ENCODE data around the gene KCNJ16.

GRCh38 chr17:70132505-70132904 is 57.5 kb downstream of the KCNJ16 start:
- no peak for TF ChIP-seq CTCF (conservative IDR thresholded peaks at IDR 0.05; ENCODE audit: low read depth, low read length)
- no peak for TF ChIP-seq EZH2phosphoT487 (IDR thresholded peaks at IDR 0.05; ENCODE audit: borderline replicate concordance, low read length)
- no peak for TF ChIP-seq EZH2 (IDR thresholded peaks at IDR 0.05; ENCODE audit: low read length, unreplicated experiment)
